KMS-11 (cell line): ENCODE results near the gene HAT1.

Source experiments
- H2AFZ ChIP-seq: fragments of 200-600 bp; sonication (generic); 2 replicates; pipeline ENCODE4 v1.6.1; 2016; ENCODE audit warnings: antibody characterized with exemption, mixed run types, low read depth
- H3K27ac ChIP-seq: fragments of 200-600 bp; sonication (generic); 2 replicates; pipeline ENCODE4 v1.6.1; 2016; ENCODE audit warnings: mild to moderate bottlenecking, mixed run types
- H3K27me3 ChIP-seq: fragments of 200-600 bp; sonication (generic); 2 replicates; pipeline ENCODE4 v1.6.1; 2017; ENCODE audit warnings: mild to moderate bottlenecking, low read depth, mixed run types, moderate library complexity; ENCODE audit not compliant: insufficient read depth
- H3K36me3 ChIP-seq: fragments of 200-600 bp; sonication (generic); 2 replicates; pipeline ENCODE4 v1.6.1; 2017; ENCODE audit warnings: mild to moderate bottlenecking, mixed run types; ENCODE audit not compliant: insufficient read depth
- H3K4me1 ChIP-seq: fragments of 200-600 bp; sonication (generic); 2 replicates; pipeline ENCODE4 v1.6.1; 2016; ENCODE audit warnings: mild to moderate bottlenecking, low read depth, mixed run types; ENCODE audit not compliant: poor library complexity, severe bottlenecking
- H3K4me2 ChIP-seq: fragments of 200-600 bp; sonication (generic); 2 replicates; pipeline ENCODE4 v1.7.0; 2016; ENCODE audit warnings: mild to moderate bottlenecking, mixed run types
- H3K4me3 ChIP-seq: fragments of 200-600 bp; sonication (generic); IDR thresholded peaks from 2 replicates; pipeline ENCODE4 v1.6.1; 2017; ENCODE audit warnings: low read depth, low read length, mixed read lengths; ENCODE audit not compliant: insufficient read depth
- H3K79me2 ChIP-seq: fragments of 200-600 bp; sonication (generic); 2 replicates; pipeline ENCODE4 v1.6.1; 2016; ENCODE audit warnings: low read depth, mixed run types; ENCODE audit not compliant: insufficient read depth
- H3K9ac ChIP-seq: fragments of 200-600 bp; sonication (generic); 2 replicates; pipeline ENCODE4 v1.6.1; 2016; ENCODE audit warnings: mild to moderate bottlenecking, mixed run types
- H4K20me1 ChIP-seq: fragments of 200-600 bp; sonication (generic); 2 replicates; pipeline ENCODE4 v1.6.1; 2016; ENCODE audit warnings: mild to moderate bottlenecking, mixed run types; ENCODE audit not compliant: insufficient read depth
- CTCF ChIP-seq: fragments of 200-600 bp; sonication (generic); conservative IDR thresholded peaks from 2 replicates; pipeline ENCODE4 v1.6.1; 2017; ENCODE audit warnings: low read depth, mild to moderate bottlenecking, antibody characterized with exemption, low read length, moderate library complexity, mixed read lengths

The HAT1 gene

GRCh38 chr2:171939743-171940071, 17.4 kb downstream of the HAT1 start:
- H3K79me2 ChIP-seq, result peaks cover 16% of the 10 kb centered on the region; the same call in 1 of the 2 replicates
- H3K27me3 ChIP-seq, result no peaks in the 10 kb centered on the region
- no peaks in the 10 kb centered on the region for H3K4me1 ChIP-seq
- H3K27ac ChIP-seq, result no peak overlapping the region
- H3K4me3 ChIP-seq, result no peak overlapping the region
- no peak for TF ChIP-seq CTCF
- no peaks in the 10 kb centered on the region for H3K36me3 ChIP-seq
- no peak overlapping the region for H2AFZ ChIP-seq
- no peaks in the 10 kb centered on the region for H4K20me1 ChIP-seq
- H3K9ac ChIP-seq, result no peak overlapping the region
- no peak overlapping the region for H3K4me2 ChIP-seq

- Histone ChIP-seq H3K27ac (no peak overlapping the region), H3K36me3 (no peaks in the 10 kb centered on the region), H2AFZ (no peak overlapping the region), H3K79me2 (peaks cover 16% of the 10 kb centered on the region; the same call in 1 of the 2 replicates), H3K9ac (no peak overlapping the region), H3K4me3 (no peak overlapping the region), H3K4me2 (no peak overlapping the region), H4K20me1 (no peaks in the 10 kb centered on the region), H3K4me1 (peaks cover 14% of the 10 kb centered on the region), H3K27me3 (no peaks in the 10 kb centered on the region)
- TF ChIP-seq CTCF, result no peak
Observed at GRCh38 chr2:171941316-171941699, 19.0 kb downstream of the HAT1 start.

- Histone ChIP-seq H3K36me3 (no peaks in the 10 kb centered on the region), H3K27me3 (no peaks in the 10 kb centered on the region), H3K9ac (no peak overlapping the region), H4K20me1 (no peaks in the 10 kb centered on the region), H2AFZ (no peak overlapping the region), H3K4me2 (no peak overlapping the region), H3K27ac (no peak overlapping the region), H3K4me3 (no peak overlapping the region), H3K79me2 (peaks cover 7% of the 10 kb centered on the region; the same call in 1 of the 2 replicates), H3K4me1 (peaks cover 14% of the 10 kb centered on the region)
- TF ChIP-seq CTCF, result no peak
Observed at GRCh38 chr2:171943869-171944268, 21.6 kb downstream of the HAT1 start.

GRCh38 chr2:171952276-171952675, 30.0 kb downstream of the HAT1 start:
- Histone ChIP-seq H3K27me3 (no peaks in the 10 kb centered on the region), H3K4me2 (no peak overlapping the region), H2AFZ (no peak overlapping the region), H3K9ac (no peak overlapping the region), H3K36me3 (no peaks in the 10 kb centered on the region), H3K4me3 (no peak overlapping the region), H4K20me1 (no peaks in the 10 kb centered on the region), H3K79me2 (no peaks in the 10 kb centered on the region; the same call in 1 of the 2 replicates), H3K4me1 (peaks cover 12% of the 10 kb centered on the region), H3K27ac (no peak overlapping the region)
- TF ChIP-seq CTCF, result no peak

GRCh38 chr2:171952748-171953147, 30.5 kb downstream of the HAT1 start:
- Histone ChIP-seq H3K27me3 (no peaks in the 10 kb centered on the region), H3K36me3 (no peaks in the 10 kb centered on the region), H3K4me2 (no peak overlapping the region), H3K4me1 (peaks cover 12% of the 10 kb centered on the region), H4K20me1 (no peaks in the 10 kb centered on the region), H3K9ac (no peak overlapping the region), H3K27ac (no peak overlapping the region), H2AFZ (no peak overlapping the region), H3K79me2 (no peaks in the 10 kb centered on the region; the same call in 1 of the 2 replicates), H3K4me3 (no peak overlapping the region)
- no peak for TF ChIP-seq CTCF
